GM23248 (cell line): ENCODE results near the gene OR7G2.

Source experiments
- EZH2 ChIP-seq: fragments of 200-600 bp; sonication (generic); IDR thresholded peaks from 2 replicates; pipeline ENCODE4 v1.6.1; 2018; ENCODE audit warnings: antibody characterized with exemption, mild to moderate bottlenecking; ENCODE audit not compliant: insufficient read depth, poor library complexity, severe bottlenecking
- EZH2phosphoT487 ChIP-seq: fragments of 200-600 bp; sonication (generic); IDR thresholded peaks from 2 replicates; pipeline ENCODE4 v1.6.1; 2018; ENCODE audit warnings: antibody characterized with exemption, moderate library complexity, mild to moderate bottlenecking, low read depth; ENCODE audit not compliant: insufficient read depth

GRCh38 chr19:9061879-9062278 lies 45.4 kb downstream of the OR7G2 start:
- TF ChIP-seq EZH2: no peak
- no peak for TF ChIP-seq EZH2phosphoT487
